Stimulated activated naive CD8-positive, alpha-beta T cell treated with anti-CD3 and anti-CD28 coated beads, Interleukin-15, Interleukin-2, amounts not matched to agents 100 ng/mL and 50 ng/mL, for 24 hours (primary cell): ENCODE measurements around the gene FUT7.
"Not testable (repeated sequence)": the region's sequence is repeated elsewhere in the genome, so short reads cannot be mapped to it uniquely, and the experiment has no call there.

Experiments
- H3K27ac Mint-ChIP-seq: one replicate; pipeline ENCODE4 v1.8.0; 2021; ENCODE audit warnings: mild to moderate bottlenecking, mixed read lengths
- H3K27me3 Mint-ChIP-seq: one replicate; pipeline ENCODE4 v1.8.0; 2021; ENCODE audit warnings: mixed read lengths
- H3K36me3 Mint-ChIP-seq: one replicate; pipeline ENCODE4 v1.8.0; 2021; ENCODE audit warnings: low read depth, mixed read lengths
- H3K4me1 Mint-ChIP-seq: one replicate; pipeline ENCODE4 v1.8.0; 2021; ENCODE audit warnings: low read depth, mixed read lengths
- H3K4me3 Mint-ChIP-seq: one replicate; pipeline ENCODE4 v1.8.0; 2021; ENCODE audit warnings: mild to moderate bottlenecking, mixed read lengths
- H3K9me3 Mint-ChIP-seq: one replicate; pipeline ENCODE4 v1.8.0; 2021; ENCODE audit warnings: mixed read lengths

Gene FUT7

DNA sequence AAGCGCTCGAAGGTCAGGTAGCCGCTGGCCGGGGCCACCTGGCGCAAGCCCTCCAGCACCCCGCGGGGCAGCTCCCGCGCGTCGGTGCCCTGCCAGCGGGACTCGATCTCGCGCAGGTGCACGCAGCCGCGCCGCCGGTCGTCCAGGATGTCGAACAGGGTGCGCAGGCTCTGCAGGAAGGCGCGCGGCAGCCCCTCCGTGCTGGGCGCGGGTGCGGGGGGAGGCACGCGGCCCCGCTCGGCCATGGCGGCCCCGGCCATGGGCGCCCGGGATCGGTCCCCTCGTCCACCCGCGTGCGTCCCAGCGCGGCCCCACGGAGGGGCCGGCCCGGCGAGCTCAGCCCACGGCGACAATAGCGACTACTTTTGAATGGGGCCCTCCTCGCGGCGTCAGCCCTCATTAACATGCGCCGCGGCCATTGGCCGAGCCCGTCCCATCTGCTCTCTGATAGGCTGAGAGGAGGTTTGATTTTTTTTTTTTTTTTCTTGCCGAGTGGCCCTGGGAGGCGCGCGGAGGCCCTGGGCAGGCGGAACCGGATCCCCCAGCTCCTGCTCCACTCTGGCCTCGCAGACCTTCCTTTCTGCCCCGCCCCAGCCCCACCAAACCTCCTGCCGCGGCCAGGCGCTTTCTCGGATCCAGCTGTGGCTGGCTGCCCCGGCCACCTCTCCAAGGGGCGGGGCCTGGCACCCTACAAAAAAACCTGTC lies 38.5 kb upstream of the FUT7 start, which contains the start of gene SAPCD2:
SAPCD2 (minus strand) TSS at position 357 of the 705 bp plus-strand sequence; CDS start at position 260, 97 bp downstream.
- H3K4me3 Mint-ChIP-seq = peak within 1 kb of the TSS; percentile 68
- H3K27ac Mint-ChIP-seq = peak within 1 kb of the TSS; percentile 69
- no peaks in the 10 kb centered on the region for H3K9me3 Mint-ChIP-seq

DNA sequence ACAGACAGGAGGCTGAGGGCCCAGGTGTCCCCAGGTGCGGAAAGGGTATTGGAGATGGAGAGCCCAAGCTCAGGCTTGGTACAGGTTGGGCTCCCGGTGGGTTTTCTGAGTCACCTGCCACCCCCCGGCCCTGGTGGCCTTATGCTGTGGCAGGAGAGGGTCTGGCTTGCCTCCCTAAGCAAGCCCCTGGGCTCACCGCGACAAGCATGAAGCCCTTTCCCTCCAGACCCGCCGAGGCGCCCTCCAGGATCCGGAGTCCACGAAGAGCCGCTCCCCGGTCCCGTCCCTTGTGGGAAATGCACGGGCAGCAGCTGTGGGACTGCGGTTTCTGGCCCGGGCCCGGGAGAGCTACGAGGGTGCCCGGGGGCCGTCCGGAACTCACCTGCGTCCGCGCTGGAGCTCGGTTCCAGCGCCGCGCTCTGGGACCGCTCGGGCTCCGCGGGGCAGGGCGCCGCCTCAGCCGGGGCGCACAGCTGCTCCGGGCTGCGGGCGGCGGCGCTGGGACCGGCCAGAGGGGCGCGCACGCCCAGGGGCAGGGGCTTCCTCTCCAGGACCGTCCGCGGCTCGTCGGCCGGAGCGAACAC lies 37.7 kb upstream of the FUT7 start:
- H3K27ac Mint-ChIP-seq = no peak overlapping the region
- peak overlapping the region; percentile 63 for H3K4me3 Mint-ChIP-seq
- H3K9me3 Mint-ChIP-seq = no peaks in the 10 kb centered on the region
- H3K36me3 Mint-ChIP-seq = no peaks in the 10 kb centered on the region
- H3K4me1 Mint-ChIP-seq = peaks cover 12% of the 10 kb centered on the region
- H3K27me3 Mint-ChIP-seq = no peaks in the 10 kb centered on the region

More for the DNA sequence above, 38.5 kb upstream of the FUT7 start, which contains the start of gene SAPCD2:
- Mint-ChIP-seq H3K36me3 (no peaks in the 10 kb centered on the region), H3K4me1 (peaks cover 12% of the 10 kb centered on the region), H3K27me3 (no peaks in the 10 kb centered on the region)

DNA sequence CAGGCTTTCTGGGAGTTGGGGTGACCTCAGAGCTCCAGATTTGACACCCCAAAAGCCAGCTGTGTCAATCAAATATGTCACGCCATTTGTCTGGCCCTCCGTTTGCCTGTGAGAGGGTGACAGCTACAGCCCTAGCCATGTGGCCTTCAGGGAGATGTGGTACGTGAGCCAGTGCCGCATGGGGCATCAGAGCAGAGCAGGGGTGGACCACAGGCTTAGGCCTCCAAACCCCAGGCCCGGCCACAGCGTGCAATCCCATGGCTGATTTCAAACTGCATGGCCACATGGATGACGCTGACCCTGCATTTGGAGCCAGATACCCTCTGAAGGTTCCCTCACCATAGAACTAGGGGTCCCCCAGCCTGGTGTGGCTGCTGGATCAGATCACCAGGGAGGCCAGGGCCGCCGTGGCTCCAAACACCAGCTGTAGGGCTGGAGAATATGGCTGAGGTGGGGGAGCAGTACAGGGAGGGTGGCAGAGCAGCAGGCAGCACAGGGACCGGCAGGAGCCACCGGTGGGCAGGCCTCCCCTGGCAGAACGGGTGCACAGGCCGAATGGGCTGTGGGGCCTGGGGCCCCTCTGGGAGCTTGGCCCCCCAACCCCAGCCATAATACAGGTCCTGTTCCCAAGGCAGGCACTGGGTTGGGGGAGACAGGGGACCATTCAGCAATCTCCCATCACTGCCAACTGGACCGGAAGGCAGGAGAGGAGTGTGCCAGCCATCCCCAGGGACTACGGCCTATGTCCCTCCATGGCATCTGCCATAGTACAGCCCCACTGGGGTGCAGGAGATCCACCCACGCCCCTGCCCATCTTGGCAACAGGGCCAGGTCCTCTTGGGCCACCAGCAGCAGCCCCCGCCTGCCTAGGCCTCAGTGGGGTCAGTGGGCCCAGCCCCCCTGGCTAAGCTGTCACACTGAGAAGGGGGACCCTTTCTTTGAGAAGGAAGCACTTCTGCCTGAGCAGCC lies 36.9 kb upstream of the FUT7 start:
- Mint-ChIP-seq H3K4me1 (peaks cover 12% of the 10 kb centered on the region), H3K4me3 (peak overlapping the region; percentile 63), H3K27me3 (no peaks in the 10 kb centered on the region), H3K27ac (no peak overlapping the region), H3K9me3 (no peaks in the 10 kb centered on the region), H3K36me3 (no peaks in the 10 kb centered on the region)

DNA sequence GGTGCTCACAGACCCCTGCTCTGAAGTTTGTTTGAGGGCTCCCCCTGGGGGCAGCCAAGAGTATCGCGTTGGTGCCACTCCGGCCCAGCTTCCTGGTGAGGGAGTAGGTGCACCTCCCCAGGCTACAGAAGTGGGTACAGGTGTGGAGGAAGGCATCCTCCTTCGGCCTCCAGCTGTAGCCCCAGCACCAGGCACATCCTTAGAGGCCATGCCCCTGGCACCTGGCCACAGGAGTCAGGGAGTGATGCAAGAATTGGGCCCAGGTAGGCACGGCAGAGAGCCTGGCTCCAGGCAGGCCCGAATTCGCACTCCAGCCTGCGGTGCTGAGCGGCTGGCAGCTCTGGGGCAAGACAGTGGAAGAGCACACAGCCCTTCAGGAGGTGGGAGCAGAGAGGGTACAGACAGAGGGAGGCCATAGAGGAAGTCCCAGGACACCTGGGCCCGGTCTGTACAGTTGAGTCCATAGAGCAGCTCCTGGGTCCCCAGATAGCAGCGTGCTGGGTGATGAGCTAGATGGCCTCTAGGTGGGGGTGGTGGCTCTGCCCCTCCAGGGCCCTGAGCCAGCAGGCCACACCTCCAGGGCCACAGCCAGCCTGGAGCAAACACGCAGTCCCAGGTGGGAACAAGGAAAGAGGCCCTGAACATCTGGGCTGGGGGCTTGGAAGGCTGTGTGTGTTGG lies 36.1 kb upstream of the FUT7 start:
- Mint-ChIP-seq H3K9me3 (no peaks in the 10 kb centered on the region), H3K4me1 (peaks cover 12% of the 10 kb centered on the region), H3K27me3 (no peaks in the 10 kb centered on the region), H3K4me3 (no peak overlapping the region), H3K27ac (no peak overlapping the region), H3K36me3 (no peaks in the 10 kb centered on the region)

DNA sequence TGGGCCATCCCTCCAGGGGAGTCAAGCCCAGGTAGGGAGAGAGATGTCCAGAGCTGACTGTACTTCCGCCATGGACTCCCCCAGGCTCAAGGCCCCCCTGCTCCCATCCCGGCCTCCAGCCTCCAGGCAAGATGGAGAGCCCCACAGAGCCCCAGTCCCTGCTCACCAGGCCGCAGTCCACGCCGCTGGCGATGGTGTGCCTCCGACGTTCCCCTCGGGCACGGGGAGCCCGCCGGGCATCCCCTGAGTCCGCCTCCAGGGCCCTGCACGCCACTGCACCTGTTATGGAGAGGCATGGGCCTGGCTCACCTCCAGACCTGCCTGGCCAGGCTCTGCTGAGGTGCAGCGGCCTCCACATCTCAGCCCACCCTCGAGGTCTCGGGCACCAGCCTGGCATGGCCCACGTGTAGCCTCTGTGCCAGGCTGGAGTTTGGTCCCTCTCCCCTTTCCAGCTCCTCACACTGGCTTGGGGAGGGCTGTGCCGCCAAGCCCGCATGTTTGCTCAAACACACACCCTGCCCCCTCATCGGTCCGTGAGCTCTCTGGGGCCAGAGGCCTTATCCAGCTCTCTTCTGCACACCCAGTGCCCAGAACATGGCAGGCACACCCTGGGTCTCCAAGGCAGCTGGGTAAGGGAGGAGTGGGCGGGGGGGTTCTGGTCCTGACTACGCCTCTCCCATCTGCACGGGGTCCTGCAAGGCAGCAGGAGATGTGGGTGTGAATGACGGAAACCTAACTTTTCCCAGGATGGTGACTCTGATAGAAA lies 34.4 kb upstream of the FUT7 start:
- H3K27ac Mint-ChIP-seq = no peak overlapping the region
- peaks cover 11% of the 10 kb centered on the region for H3K4me1 Mint-ChIP-seq
- no peaks in the 10 kb centered on the region for H3K9me3 Mint-ChIP-seq
- no peak overlapping the region for H3K4me3 Mint-ChIP-seq
- H3K36me3 Mint-ChIP-seq = no peaks in the 10 kb centered on the region
- H3K27me3 Mint-ChIP-seq = no peaks in the 10 kb centered on the region

DNA sequence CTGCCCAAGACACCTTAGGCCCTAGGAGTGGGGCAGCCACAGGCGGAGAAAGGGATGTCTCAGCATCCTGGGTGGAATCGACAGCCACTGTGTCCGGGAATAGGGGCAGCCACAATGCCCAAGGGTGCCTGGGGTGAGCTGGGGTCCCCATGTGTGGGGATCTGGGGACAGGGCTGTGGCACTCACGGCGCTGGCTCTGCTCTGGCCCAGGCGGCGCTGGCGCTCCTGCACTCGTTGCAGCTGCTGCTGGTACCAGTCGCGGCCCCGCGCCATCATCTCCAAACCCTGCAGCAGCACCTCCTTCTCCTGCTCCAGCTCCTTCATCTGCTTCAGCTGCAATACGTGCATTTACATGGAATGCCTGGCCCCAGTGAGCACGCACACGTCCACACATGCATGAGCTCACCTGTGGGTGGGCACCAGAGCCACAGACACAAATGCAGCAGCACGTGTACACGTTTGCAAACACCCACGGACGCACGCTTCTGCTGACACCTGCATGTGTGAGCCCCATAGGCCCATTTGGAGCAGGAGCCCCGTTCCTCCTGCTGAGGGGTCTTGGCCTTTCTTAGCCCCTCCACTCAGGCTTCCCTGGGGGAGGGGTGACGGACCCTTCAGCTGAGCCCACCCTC lies 33.6 kb upstream of the FUT7 start:
- Mint-ChIP-seq H3K27ac (no peak overlapping the region), H3K9me3 (no peaks in the 10 kb centered on the region), H3K27me3 (no peaks in the 10 kb centered on the region), H3K4me3 (no peak overlapping the region), H3K4me1 (peaks cover 5% of the 10 kb centered on the region), H3K36me3 (no peaks in the 10 kb centered on the region)

DNA sequence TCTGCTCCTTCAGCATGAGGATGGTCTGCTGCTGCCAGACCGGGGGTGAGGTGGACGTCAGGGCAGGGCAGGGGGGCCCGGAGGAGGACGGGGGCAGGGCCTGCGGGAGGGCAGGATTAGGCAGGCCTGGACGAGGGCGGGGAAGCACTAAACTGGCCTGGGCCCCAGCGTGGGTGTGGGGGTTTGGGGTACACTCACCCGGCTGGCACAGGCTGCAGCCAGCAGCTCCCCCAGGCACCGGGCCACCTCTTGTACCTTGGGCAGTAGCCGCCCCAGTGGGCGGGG lies 32.9 kb upstream of the FUT7 start:
- H3K4me1 Mint-ChIP-seq = peaks cover 5% of the 10 kb centered on the region
- no peak overlapping the region for H3K27ac Mint-ChIP-seq
- no peak overlapping the region for H3K4me3 Mint-ChIP-seq
- no peaks in the 10 kb centered on the region for H3K36me3 Mint-ChIP-seq
- H3K27me3 Mint-ChIP-seq = no peaks in the 10 kb centered on the region
- no peaks in the 10 kb centered on the region for H3K9me3 Mint-ChIP-seq

DNA sequence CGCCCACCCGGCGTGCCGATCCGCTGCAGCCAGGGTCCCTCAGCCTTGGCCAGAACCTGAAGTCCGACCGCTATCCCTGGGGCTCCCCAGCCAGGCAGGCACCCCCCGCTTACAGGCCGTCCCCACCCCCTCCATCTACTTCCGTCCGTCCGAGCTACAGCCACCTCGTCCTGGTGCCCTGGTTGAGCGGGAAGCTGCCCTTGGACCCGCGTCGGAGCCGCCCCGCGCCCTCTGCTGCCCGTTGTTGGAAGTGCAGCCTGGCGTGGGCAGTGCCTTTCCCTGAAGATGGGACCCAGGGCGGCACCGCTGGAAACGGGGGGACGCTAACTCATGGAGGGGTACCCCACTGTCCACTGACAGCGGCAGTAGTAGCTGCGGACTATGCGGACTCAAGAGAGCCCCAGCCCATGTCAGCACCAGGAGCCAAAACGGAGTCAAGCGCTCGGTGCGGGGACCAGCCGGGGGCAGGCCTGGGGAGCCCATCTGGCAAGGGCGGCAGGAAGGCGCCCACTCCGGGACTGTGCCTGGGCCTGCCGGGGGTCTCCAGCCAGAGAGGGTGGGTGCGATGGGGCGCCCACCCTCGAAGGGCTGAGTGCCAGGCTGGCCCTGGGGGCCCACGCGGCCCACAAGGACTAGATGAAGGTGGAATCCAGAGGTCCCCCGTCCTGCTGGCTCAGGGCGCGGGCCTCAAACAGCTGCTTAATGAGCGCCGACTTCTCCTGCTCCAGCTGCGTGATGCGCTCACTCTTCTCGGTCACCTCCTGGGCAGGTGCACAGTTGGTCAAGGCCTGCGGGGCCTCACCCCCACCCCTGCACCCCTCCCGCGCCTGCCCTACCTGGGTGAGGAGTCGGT lies 32.4 kb upstream of the FUT7 start:
- no peaks in the 10 kb centered on the region for H3K27me3 Mint-ChIP-seq
- H3K27ac Mint-ChIP-seq = no peak overlapping the region
- no peaks in the 10 kb centered on the region for H3K9me3 Mint-ChIP-seq
- H3K4me1 Mint-ChIP-seq = peaks cover 5% of the 10 kb centered on the region
- no peak overlapping the region for H3K4me3 Mint-ChIP-seq
- H3K36me3 Mint-ChIP-seq = no peaks in the 10 kb centered on the region

DNA sequence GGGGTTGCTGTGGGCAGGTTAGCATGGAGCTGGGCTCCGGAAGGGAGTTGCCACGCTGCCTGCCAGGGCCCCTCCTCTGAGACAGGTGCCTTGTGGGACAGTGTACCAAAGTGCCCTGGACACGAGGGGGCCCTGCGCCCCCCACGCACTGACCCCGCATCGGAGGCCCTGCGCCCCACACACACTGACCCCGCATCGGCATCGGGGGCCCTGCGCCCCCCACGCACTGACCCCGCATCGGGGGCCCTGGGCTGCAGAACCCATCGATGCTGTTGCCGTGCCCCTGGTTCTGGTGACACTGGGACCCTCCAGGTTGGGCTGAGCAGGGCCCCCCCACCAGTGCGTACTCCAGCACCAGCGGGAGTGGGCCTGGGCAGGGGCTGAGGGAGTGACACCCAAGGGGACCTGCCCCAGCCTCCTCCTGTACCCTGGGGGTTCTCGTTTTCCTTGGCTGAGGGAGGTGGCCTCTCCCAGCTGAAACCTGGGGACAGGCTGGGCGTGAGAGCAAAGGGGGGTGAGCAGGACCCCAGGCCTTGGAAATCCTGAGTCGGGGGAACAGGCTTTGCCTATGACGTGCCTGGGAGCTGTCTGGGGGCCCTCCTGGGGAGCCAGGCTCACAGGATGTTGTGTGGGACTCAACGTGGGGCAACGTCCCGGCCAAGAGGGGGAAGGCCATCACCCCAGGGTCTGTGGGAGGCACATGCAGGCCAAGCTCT lies 31.6 kb upstream of the FUT7 start:
- Mint-ChIP-seq H3K4me1 (peaks cover 5% of the 10 kb centered on the region), H3K27me3 (no peaks in the 10 kb centered on the region), H3K9me3 (no peaks in the 10 kb centered on the region), H3K27ac (no peak overlapping the region), H3K36me3 (no peaks in the 10 kb centered on the region), H3K4me3 (no peak overlapping the region)

DNA sequence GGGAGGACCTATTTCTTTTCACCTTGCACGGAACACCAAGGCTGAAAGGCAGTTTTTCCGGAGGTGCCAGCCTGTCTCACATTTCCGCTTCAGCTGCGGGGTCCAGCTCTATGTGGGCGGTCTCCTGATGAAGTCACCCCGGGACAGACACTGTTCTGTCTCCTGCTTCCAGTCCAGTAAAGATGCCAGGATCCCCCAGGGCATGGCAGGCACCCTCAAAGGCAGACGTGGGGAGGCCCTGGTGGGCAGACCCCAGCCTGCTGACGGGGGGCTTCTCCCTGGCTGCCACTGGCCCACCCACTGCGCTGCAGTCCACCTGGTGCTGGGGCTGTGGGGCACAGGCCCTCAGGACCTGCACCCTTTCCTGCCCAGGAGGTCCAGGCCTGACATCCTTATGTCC lies 30.9 kb upstream of the FUT7 start:
- H3K4me1 Mint-ChIP-seq, H3K36me3 Mint-ChIP-seq, H3K9me3 Mint-ChIP-seq: not testable (repeated sequence)

DNA sequence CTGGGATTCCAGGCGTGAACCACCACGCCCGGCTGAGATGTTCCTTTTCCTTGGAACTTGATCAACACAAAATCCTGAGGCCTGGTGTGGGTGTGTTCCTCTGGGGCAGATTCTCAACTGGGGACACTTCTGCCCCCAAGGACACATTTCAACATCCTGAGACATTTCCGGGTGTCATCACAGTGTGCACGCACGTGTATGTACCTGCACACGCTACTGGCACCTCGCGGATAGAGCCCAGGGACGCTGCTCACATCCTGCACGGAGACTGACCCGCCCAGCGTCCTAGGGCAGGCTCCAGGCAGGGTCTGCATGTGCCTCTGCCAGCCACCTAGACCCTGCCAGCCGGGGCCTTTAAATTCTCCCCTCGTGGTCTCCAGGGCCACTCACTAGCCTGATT lies 30.5 kb upstream of the FUT7 start:
- Mint-ChIP-seq H3K27me3 (no peaks in the 10 kb centered on the region), H3K36me3 (no peaks in the 10 kb centered on the region), H3K4me1 (no peaks in the 10 kb centered on the region), H3K4me3 (no peak overlapping the region), H3K27ac (no peak overlapping the region), H3K9me3 (no peaks in the 10 kb centered on the region)

More for the DNA sequence above, 30.9 kb upstream of the FUT7 start:
- not testable (repeated sequence) for H3K27ac Mint-ChIP-seq, H3K4me3 Mint-ChIP-seq, H3K27me3 Mint-ChIP-seq

DNA sequence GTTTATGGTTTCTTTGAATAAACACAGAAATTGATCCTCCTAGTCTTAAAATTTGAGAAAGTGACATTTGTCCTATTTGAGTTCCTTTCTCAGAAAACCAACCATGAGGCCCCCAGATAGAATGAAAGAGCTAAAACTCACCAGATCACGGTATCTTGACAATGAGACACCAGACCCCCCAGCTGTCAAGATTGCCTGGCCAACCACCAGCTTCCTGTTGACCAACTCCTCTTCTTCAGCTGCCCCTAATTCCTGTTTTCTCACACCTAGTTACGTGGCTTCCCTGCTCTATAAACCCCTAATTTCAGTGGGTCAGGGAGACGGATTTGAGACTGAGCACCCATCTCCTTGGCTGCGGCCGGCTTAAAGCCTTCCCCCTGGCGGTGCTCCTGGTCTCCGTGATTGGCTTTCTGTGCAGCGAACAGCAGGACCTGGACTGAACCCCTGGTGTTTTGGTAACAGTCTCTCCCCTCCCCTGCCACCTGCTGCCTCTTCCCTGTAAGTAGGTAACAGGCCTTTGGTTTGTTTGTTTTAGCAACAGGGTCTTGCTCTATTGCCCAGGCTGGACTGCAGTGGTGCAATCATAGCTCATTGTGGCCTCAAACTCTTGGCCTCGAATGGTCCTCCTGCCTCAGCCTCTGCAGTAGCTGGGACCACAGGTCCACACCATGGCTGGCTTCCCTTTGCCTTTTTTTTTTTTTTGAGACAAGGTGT lies 26.8 kb upstream of the FUT7 start:
- Mint-ChIP-seq H3K4me1 (no peaks in the 10 kb centered on the region), H3K4me3 (no peak overlapping the region), H3K27ac (no peak overlapping the region), H3K36me3 (no peaks in the 10 kb centered on the region), H3K9me3 (no peaks in the 10 kb centered on the region), H3K27me3 (no peaks in the 10 kb centered on the region)
